ENCODE data around the gene NENF. TPM values are rescaled to one million over a fixed set of nuclear protein-coding genes. Genes with fewer than 3 reads are reported as not detected.
A peak's percentile ranks its signal among the peaks of the same experiment; 100 is the strongest.
"Not testable (repeated sequence)": the region's sequence is repeated elsewhere in the genome, so short reads cannot be mapped to it uniquely, and the experiment has no call there.

NENF gene
- total RNA-seq, 3 donors from 2014 or later: 30.6 to 43.0 (median 32.5) TPM

- no peaks in the 10 kb centered on the region for H3K9me3 ChIP-seq
- H3K36me3 ChIP-seq (ENCODE audit: low read depth): no peaks in the 10 kb centered on the region
- TF ChIP-seq CTCF (IDR thresholded peaks at IDR 0.05): peak; percentile 90
- H3K4me3 ChIP-seq: no peak overlapping the region
- intact Hi-C loops (cut with DNase I, micrococcal nuclease): loop anchor here in 1 of 2 donors (10.0 kb wide), 1 partner anchor 138 kb away; no protein-coding TSS in a partner anchor
- DNase-seq (peak; percentile 69 to 92 (median 83)), ATAC-seq (peak; percentile 92)
- H3K4me1 ChIP-seq (ENCODE audit: low read depth): peaks cover 10% of the 10 kb centered on the region
Observed at GRCh38 chr1:212477014-212477679, 44.4 kb downstream of the NENF start.

- no peaks in the 10 kb centered on the region for H3K9me3 ChIP-seq
- peak in 2 of 3 donors; percentile 52 to 57 for DNase-seq
- peaks cover 15% of the 10 kb centered on the region for H3K4me1 ChIP-seq (ENCODE audit: low read depth)
- no peak for TF ChIP-seq CTCF (IDR thresholded peaks at IDR 0.05)
- peak; percentile 77 for ATAC-seq
- intact Hi-C loops (cut with DNase I, micrococcal nuclease): loop anchor here in 1 of 2 donors (10.0 kb wide), 1 partner anchor 137 kb away; no protein-coding TSS in a partner anchor
- H3K36me3 ChIP-seq (ENCODE audit: low read depth): no peaks in the 10 kb centered on the region
- H3K4me3 ChIP-seq: no peak overlapping the region
Observed at GRCh38 chr1:212477680-212478466, 45.2 kb downstream of the NENF start.

DNA sequence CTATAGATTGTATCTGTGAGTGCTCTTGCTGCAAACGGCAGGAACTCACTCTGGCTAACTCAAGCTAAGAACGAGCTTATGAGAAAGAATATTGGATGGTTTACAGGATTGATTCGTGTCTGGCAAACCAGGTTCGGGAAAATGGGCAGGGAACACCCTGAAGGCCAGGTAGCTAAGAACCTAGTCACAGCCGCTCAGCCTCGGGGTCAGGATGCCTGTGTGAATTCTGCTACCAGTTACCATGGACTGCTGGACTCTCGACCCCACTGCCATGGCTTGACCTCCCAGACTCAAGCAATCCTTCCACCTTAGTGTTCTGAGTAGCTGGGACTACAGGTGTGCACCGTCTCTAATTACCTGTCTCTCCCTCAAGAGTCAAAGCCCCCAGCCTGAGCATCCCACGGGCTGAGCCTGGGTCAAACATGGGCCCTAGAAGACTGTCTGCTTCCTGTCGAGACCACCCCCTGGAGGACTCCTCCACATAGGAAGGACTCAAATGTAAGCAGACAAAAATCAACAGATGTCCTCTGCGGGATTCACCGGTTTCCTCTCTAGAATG lies 45.8 kb downstream of the NENF start:
- intact Hi-C loops (cut with DNase I, micrococcal nuclease): loop anchor here in 1 of 2 donors (10.0 kb wide), 1 partner anchor 136 kb away; no protein-coding TSS in a partner anchor
- ATAC-seq (no peak), DNase-seq (no peak)
- TF ChIP-seq CTCF (IDR thresholded peaks at IDR 0.05): no peak
- H3K9me3 ChIP-seq: no peaks in the 10 kb centered on the region
- H3K36me3 ChIP-seq (ENCODE audit: low read depth): no peaks in the 10 kb centered on the region
- no peak overlapping the region for H3K4me3 ChIP-seq
- peaks cover 15% of the 10 kb centered on the region for H3K4me1 ChIP-seq (ENCODE audit: low read depth)

DNA sequence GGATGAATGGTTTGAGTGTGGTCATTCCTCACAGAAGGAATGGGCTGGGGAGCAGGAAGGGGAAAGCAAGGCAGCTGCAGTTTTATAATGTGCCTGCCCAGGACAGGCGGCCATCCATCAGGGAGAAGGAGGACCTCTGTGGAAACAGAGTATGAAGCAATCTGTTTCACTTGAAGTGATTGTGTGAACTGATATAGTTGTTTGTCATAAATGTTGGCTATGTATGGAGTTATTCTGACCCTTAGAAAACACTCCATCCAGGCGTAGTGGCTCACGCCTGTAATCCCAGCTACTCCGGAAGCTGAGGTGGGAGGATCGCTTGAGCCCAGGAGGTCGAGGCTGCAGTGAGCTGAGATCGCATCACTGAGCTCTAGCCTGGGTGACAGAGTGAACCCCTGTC lies 46.5 kb downstream of the NENF start:
- ATAC-seq (no peak), DNase-seq (no peak)
- TF ChIP-seq CTCF (IDR thresholded peaks at IDR 0.05): no peak
- Histone ChIP-seq H3K4me3 (no peak overlapping the region), H3K4me1 (ENCODE audit: low read depth) (peaks cover 15% of the 10 kb centered on the region), H3K36me3 (ENCODE audit: low read depth) (no peaks in the 10 kb centered on the region), H3K9me3 (no peaks in the 10 kb centered on the region)
- intact Hi-C loops (cut with DNase I, micrococcal nuclease): loop anchor here in 1 of 2 donors (10.0 kb wide), 1 partner anchor 136 kb away; no protein-coding TSS in a partner anchor

DNA sequence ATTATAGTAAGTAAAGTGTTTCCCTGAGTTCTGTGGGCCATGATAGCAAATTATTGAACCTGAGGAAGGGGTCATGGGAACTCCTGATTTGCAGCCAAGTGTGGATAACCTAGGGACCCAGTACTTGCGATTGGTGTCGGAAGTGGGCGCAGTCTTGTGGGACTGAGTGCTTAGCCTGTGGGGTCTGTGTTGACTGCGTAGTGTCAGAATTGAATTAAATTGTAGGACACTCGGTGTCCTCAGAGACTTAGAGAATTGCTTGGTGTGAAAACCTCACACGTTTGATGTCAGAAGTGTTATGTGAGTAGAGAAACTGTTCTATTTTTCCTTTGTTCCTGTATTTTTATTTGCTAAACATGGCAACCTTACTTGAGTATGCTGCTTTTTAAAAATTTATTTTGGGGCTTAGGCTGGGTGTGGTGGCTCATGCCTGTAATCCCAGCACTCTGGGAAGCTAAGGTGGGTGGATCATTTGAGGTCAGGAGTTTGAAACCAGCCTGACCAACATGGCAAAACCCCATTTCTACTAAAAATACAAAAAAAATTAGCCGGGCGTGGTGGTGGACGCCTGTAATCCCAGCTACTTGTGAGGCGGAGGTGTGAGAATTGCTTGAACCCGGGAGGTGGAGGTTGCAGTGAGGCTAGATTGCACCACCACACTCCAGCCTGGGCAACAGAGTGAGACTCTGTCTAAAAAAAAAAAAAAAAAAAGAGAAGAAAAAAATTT lies 48.2 kb downstream of the NENF start:
- H3K36me3 ChIP-seq (ENCODE audit: low read depth); DNase-seq; H3K4me3 ChIP-seq; H3K9me3 ChIP-seq; intact Hi-C loops (cut with DNase I, micrococcal nuclease); ATAC-seq: not testable (repeated sequence)
- H3K4me1 ChIP-seq (ENCODE audit: low read depth): peaks cover 15% of the 10 kb centered on the region
